ENCODE data around the gene ZNF674. TPM values are rescaled to one million over a fixed set of nuclear protein-coding genes. Genes with fewer than 3 reads are reported as not detected.
A peak's percentile ranks its signal among the peaks of the same experiment; 100 is the strongest.

ZNF674 gene
- total and polyA plus RNA-seq, 2 donors (not counting 1 experiment from before 2014, with no cell fraction given) = 3.2 to 8.3 TPM

DNA sequence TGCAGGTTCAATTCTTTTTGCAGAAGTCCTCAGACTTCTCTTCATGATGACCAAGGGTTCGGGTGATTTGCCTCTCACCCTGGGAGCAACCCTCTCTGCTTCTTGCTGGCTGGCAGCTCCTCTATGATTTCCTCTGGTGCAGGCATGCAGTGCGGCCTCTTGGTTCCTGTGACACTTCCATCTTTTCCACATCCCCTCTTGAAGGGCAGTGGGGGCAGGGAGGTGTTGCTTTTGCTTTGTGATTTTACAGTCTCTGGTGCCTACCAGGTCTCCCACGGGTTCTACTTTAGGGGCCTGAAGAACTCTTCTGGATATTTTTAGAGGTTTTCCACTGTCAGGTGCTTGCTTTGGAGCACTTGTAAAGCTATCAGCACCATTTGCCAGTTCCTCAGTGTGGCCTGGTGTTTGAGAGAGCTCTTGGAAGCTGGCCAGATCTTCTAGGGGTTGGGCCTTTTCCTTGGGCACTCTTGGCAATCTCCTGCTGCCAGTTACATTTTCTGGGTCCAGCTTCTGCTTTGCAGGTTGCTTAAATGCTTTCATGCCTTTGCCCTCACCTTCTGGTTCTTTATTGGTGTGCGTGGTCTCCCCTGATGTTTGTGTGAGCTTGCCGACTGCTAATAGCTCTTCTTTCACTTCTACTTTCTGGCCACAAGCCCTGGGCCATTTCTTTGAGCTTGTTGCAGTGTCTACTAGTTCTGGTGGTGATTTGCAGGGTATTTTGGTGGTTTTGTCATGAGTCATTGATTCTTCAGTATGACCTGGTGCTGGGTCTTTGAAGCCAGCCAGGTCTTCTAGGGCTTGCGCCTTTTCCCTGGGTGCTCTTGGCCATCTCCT, 16.8 kb upstream of the ZNF674 start:
- Histone ChIP-seq H3K9me3 (ENCODE audit: control insufficient read depth, insufficient read depth, low read depth, low read length) (no peaks in the 10 kb centered on the region), H3K27ac (ENCODE audit: insufficient read depth, low read length) (no peak overlapping the region), H4K20me1 (ENCODE audit: control insufficient read depth, extremely low read depth, insufficient read depth, low read length) (no peaks in the 10 kb centered on the region), H3K4me2 (ENCODE audit: extremely low read depth, insufficient read depth, low read length) (no peak overlapping the region), H2AFZ (ENCODE audit: low read length) (no peak overlapping the region), H3K79me2 (ENCODE audit: control insufficient read depth, insufficient read depth, low read length) (no peaks in the 10 kb centered on the region), H3K4me1 (ENCODE audit: control insufficient read depth, extremely low read depth, insufficient read depth, low read length) (no peaks in the 10 kb centered on the region), H3K9ac (ENCODE audit: insufficient read depth, low read length) (no peak overlapping the region), H3K36me3 (ENCODE audit: control insufficient read depth, insufficient read depth, low read length) (no peaks in the 10 kb centered on the region), H3K4me3 (replicated peaks in 1 of 4; ENCODE audit: control extremely low read depth in 1 of 4, insufficient read depth in 1 of 4, low read depth in 3 of 4, low read length in 4 of 4) (no peak overlapping the region), H3K27me3 (ENCODE audit: control insufficient read depth, insufficient read depth, low read length) (no peaks in the 10 kb centered on the region)
- TF ChIP-seq, protein P1, sequence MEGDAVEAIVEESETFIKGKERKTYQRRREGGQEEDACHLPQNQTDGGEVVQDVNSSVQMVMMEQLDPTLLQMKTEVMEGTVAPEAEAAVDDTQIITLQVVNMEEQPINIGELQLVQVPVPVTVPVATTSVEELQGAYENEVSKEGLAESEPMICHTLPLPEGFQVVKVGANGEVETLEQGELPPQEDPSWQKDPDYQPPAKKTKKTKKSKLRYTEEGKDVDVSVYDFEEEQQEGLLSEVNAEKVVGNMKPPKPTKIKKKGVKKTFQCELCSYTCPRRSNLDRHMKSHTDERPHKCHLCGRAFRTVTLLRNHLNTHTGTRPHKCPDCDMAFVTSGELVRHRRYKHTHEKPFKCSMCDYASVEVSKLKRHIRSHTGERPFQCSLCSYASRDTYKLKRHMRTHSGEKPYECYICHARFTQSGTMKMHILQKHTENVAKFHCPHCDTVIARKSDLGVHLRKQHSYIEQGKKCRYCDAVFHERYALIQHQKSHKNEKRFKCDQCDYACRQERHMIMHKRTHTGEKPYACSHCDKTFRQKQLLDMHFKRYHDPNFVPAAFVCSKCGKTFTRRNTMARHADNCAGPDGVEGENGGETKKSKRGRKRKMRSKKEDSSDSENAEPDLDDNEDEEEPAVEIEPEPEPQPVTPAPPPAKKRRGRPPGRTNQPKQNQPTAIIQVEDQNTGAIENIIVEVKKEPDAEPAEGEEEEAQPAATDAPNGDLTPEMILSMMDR (conservative IDR thresholded peaks at IDR 0.05 in 1 of 2, IDR thresholded peaks at IDR 0.05 in 1 of 2; ENCODE audit: low read depth in 1 of 2, low read length in 2 of 2) = no peak
- TF ChIP-seq EZH2 (IDR thresholded peaks at IDR 0.05; ENCODE audit: low read length, missing control alignments) = no peak
- DNase-seq (ENCODE audit: low read depth in 2 of 2) = peak in 1 of 2 donors; percentile 53

DNA sequence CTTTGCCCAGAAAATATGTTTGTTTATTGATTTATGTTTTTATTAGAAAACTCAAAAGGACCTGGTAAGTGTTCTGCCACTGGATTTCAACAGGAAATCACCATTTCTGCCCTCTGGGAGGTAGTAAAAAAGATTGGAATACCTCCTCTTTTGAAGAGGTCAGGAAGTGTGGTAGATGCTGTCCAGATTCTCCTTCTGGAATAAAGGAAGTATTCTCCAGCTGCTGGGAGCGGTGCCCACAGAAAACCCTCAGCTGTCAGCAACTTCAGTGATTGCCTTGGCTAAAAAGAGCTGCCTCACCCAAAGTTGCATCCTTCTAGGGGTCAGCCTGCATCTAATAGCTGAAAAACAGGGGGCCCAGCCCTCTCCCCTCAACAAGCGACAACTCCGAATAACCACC, 13.8 kb upstream of the ZNF674 start:
- Histone ChIP-seq H3K36me3 (ENCODE audit: control insufficient read depth, insufficient read depth, low read length) (no peaks in the 10 kb centered on the region), H3K4me1 (ENCODE audit: control insufficient read depth, extremely low read depth, insufficient read depth, low read length) (no peaks in the 10 kb centered on the region), H3K4me3 (replicated peaks in 1 of 4; ENCODE audit: control extremely low read depth in 1 of 4, insufficient read depth in 1 of 4, low read depth in 3 of 4, low read length in 4 of 4) (no peak overlapping the region), H2AFZ (ENCODE audit: low read length) (no peak overlapping the region), H3K4me2 (ENCODE audit: extremely low read depth, insufficient read depth, low read length) (no peak overlapping the region), H3K9ac (ENCODE audit: insufficient read depth, low read length) (no peak overlapping the region), H4K20me1 (ENCODE audit: control insufficient read depth, extremely low read depth, insufficient read depth, low read length) (no peaks in the 10 kb centered on the region), H3K79me2 (ENCODE audit: control insufficient read depth, insufficient read depth, low read length) (no peaks in the 10 kb centered on the region), H3K9me3 (ENCODE audit: control insufficient read depth, insufficient read depth, low read depth, low read length) (no peaks in the 10 kb centered on the region), H3K27me3 (ENCODE audit: control insufficient read depth, insufficient read depth, low read length) (no peaks in the 10 kb centered on the region), H3K27ac (ENCODE audit: insufficient read depth, low read length) (no peak overlapping the region)
- DNase-seq (ENCODE audit: low read depth in 2 of 2) = no peak
- TF ChIP-seq, protein P1 (conservative IDR thresholded peaks at IDR 0.05 in 1 of 2, IDR thresholded peaks at IDR 0.05 in 1 of 2; ENCODE audit: low read depth in 1 of 2, low read length in 2 of 2) = no peak
- no peak for TF ChIP-seq EZH2 (IDR thresholded peaks at IDR 0.05; ENCODE audit: low read length, missing control alignments)

DNA sequence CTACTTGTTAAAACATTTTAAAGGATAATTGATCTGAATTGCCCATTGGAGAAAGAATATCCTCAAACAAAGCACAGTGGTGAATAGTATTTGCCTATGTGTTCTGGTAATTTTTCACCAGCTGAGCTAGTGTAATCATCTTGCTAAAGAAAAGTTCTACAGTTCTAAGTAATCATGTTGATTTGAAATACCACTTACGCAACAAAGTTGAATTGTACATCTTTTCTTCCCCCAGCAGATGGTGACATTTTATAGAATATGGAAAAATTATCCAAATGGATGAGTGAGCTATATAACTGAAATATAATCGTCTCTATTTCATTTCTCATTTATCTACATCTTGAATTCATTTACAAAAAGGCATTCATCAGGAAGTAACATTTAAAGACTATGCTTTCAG, 9.7 kb upstream of the ZNF674 start:
- Histone ChIP-seq H4K20me1 (ENCODE audit: control insufficient read depth, extremely low read depth, insufficient read depth, low read length) (no peaks in the 10 kb centered on the region), H2AFZ (ENCODE audit: low read length) (no peak overlapping the region), H3K9me3 (ENCODE audit: control insufficient read depth, insufficient read depth, low read depth, low read length) (no peaks in the 10 kb centered on the region), H3K4me2 (ENCODE audit: extremely low read depth, insufficient read depth, low read length) (no peak overlapping the region), H3K27ac (ENCODE audit: insufficient read depth, low read length) (no peak overlapping the region), H3K27me3 (ENCODE audit: control insufficient read depth, insufficient read depth, low read length) (no peaks in the 10 kb centered on the region), H3K4me1 (ENCODE audit: control insufficient read depth, extremely low read depth, insufficient read depth, low read length) (no peaks in the 10 kb centered on the region), H3K36me3 (ENCODE audit: control insufficient read depth, insufficient read depth, low read length) (no peaks in the 10 kb centered on the region), H3K4me3 (replicated peaks in 1 of 4; ENCODE audit: control extremely low read depth in 1 of 4, insufficient read depth in 1 of 4, low read depth in 3 of 4, low read length in 4 of 4) (no peak overlapping the region), H3K9ac (ENCODE audit: insufficient read depth, low read length) (no peak overlapping the region), H3K79me2 (ENCODE audit: control insufficient read depth, insufficient read depth, low read length) (no peaks in the 10 kb centered on the region)
- peak in 1 of 2 donors; percentile 66 for DNase-seq (ENCODE audit: low read depth in 2 of 2)
- no peak for TF ChIP-seq EZH2 (IDR thresholded peaks at IDR 0.05; ENCODE audit: low read length, missing control alignments)
- TF ChIP-seq, protein P1 (conservative IDR thresholded peaks at IDR 0.05 in 1 of 2, IDR thresholded peaks at IDR 0.05 in 1 of 2; ENCODE audit: low read depth in 1 of 2, low read length in 2 of 2) = peak in 1 of 2 donors; percentile 32

All from fibroblast of lung (primary cell).